Hematopoietic multipotent progenitor cell treated with erythropoietin and hydrocortisone succinate and interleukin-3 and kit ligand, for 8 days (in vitro differentiated cells): ENCODE measurements around the gene PLD6.
A peak's percentile ranks its signal among the peaks of the same experiment; 100 is the strongest.
"Not testable (repeated sequence)": the region's sequence is repeated elsewhere in the genome, so short reads cannot be mapped to it uniquely, and the experiment has no call there.

Experiments used
- DNase-seq: peaks from one replicate; pipeline ENCODE4 v3.0.0-alpha.2; 2015

Gene PLD6

GRCh38 chr17:17196776-17197175 is 9.4 kb downstream of the PLD6 start:
- peak; percentile 27 for DNase-seq

- not testable (repeated sequence) for DNase-seq
Measured at GRCh38 chr17:17195466-17195865, 10.7 kb downstream of the PLD6 start.

DNA sequence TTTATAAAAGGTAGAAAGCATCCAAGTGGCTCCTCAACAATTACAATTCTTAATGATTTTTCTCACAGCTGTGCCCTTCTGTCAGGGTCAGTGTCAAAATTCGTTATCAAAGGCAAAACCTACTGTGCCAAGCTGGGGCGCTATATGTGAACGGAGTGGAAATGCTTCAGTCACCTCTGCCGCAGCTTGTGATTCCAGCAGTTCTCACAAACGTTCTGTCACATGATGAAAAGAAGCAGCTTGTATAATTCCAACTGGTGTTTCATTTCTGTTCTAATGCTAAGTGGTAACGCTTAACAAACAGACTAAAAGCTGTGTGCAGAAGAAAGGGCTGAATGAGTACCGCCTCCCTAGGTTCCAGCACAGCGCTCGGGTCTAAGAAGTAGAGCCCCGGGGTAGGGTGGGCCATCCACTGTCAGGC is 14.2 kb downstream of the PLD6 start:
- no peak for DNase-seq

DNA sequence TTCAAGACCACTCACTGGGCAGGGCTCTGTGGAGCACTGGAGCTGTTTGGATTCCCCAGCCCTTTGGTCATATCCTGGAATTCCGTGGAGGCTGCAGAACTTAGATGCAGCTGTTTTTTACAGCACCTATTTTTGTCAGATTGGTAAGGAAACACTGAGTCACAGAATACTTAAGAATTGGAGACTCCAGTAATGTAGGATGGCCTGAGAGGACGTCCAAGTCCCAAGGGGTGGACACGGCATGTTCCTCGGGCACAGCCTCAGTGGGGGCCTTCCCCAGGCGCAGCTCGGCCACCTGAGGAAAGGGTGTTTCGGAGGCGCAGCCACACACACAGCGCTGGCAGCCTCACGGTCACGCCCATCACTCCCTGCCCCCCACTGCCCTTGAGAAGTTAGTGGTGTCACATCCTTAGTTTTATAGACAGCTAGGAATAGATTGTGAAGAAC is 14.8 kb downstream of the PLD6 start:
- no peak for DNase-seq

DNA sequence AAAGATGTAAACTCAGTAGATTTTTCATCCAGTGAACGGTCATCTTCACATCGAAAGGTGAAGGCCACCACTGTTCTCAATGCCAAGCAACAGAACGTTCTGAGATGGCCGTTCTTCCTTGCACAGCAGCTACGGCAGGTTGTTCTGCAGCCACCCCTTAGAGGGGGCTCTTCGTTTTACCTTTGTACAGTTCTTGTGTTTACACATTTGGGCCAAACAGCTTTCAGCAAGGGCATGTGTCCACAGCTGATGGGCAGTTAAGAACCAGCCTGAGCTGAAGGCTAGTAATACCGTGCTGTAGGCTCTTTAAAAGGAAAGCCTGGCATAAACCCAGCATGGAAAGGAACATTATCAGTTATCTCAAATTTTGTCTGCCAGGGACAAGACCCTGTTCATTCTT is 15.9 kb downstream of the PLD6 start:
- DNase-seq, result peak; percentile 22

GRCh38 chr17:17189559-17189958 is 16.6 kb downstream of the PLD6 start:
- DNase-seq, result no peak

DNA sequence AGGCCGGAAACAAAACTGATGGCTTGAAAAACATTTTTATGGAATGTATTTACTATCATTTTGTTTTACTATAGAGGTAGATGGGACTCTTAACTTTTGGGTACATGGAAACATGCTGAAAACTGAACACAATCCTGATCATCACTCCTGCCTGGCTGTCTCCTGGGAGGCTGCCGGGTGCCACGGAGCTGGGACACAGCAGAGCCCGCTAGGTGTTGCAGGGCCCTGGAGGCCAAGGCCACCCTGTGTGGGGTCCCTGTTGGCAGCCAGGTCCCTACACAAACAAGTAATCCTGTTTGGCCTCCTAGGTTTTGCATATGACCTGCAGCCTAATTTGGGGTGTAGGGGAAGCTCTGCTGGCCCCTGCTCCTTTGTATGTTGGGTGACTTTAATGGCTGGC is 17.5 kb downstream of the PLD6 start:
- no peak for DNase-seq

GRCh38 chr17:17186551-17187505 is 19.3 kb downstream of the PLD6 start:
- no peak for DNase-seq

GRCh38 chr17:17186051-17186450 is 20.1 kb downstream of the PLD6 start:
- no peak for DNase-seq

DNA sequence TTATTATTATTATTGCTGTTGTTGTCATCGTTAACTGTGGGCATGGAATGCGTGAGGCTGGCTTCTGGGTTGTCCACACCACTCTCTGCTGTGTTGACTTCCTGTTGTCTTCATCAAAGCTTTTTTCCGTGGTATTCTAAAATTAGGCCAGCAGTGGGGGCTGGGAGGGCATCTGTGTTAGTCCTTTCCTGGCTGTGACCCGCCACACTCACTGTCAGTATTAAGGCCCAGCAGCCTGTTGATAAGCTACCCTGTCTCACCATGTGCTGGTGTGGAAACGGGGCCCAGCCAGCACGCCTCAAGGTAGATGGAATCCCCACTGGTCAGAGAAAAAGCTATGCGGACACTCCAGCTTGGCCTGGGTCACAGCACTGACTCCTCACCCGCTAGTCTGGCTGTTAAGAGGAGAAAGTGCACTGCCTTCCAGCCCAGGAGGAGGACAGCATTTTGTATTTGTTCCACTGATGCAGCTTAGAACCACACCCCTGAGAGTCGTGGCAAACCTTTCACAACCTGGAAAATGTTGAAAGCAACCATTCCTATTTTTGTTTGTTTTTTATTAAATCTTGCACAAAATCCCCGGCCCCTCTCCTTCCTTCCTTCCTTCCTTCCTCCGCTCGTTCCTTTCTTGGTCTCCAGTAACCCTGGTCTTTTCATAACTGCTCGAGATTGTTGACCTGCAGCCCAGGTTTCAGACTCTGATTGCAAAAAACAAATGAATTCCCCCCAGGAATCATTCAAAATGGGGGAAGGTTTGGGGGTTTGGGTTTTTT is 21.0 kb downstream of the PLD6 start:
- DNase-seq, result not testable (repeated sequence)

DNA sequence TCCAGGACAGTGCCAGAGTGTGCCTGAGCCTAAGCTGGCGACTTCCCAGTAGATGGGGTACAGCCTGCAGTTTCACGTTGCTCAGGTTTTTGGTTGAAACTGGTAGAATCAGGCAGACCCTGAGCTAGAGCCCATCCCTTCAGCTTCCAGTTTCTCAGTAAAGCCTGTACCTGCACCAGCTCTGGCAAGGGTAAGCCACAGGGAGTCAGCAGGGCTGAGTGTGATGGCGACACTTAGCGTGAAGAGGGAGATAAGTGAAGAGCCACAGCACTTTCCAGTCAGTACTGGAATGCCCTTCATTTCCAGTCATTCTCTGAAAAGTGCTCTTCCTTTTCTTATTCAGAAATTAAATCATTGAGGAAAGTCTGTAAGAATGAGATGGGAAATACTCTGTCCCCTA is 22.4 kb downstream of the PLD6 start:
- no peak for DNase-seq

DNA sequence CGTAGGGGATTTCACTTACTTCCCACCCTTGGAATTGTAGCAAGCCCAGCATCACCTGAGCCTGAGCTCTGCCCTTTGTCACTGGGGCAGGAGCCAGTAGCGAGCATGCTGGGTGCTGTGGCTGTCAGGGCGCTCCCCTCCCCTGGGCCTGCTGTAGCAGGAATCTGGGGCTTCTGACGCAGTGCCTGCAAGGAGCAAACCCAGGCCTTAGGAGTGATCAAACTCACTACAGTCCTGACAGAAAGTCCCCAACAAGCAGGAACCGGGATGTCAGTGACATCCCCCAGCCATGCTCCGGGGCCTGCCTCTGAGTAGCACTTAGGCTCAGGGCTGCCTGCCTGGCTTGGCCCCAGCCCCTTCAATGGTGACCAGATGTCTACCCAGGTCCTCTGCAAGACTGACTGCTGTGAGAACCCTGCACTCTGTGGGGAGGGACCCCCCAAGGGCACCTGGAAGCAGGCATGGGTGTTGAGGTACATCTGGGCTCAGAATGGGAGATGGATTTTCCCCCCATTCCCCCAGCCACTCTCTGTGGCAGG is 23.5 kb downstream of the PLD6 start:
- DNase-seq, result no peak

- no peak for DNase-seq
Measured at GRCh38 chr17:17181666-17182597, 24.2 kb downstream of the PLD6 start.

DNA sequence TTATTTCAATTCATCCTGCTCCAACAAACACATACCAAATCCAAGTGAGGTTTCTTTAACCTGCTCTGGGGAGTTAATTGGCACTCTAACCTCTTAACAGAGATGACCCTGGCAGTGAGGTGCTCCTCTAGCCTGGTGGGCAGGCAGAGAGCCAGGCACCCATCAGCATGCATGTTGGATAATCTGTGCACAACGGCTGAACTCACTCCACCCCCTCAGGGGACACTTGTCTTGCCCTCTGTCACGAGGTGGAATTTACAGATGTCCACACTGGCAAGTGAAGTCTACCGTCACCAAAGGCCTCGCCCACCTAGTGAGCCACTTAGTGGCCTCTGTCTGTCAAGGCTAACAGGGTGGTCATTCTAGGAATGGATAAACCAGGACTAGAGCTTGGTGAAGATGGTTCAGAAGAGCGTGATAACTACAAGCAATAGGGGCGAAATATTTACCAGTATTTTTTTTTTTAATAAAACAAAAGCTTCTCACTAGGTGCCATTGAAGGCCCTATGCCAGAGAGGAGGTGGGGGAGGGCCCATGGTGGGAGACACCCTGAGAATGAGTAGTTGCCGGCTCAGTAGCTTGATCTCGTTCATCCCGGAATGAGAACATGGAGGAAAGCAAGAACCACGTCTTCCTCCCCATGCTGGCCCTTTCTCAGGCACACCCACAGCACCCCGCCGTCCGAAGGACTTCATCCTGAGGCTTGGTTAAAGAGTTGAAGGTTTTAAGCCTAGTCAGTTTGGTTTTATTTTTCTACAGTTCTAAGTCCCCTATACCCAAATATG is 25.2 kb downstream of the PLD6 start:
- DNase-seq, result no peak

DNA sequence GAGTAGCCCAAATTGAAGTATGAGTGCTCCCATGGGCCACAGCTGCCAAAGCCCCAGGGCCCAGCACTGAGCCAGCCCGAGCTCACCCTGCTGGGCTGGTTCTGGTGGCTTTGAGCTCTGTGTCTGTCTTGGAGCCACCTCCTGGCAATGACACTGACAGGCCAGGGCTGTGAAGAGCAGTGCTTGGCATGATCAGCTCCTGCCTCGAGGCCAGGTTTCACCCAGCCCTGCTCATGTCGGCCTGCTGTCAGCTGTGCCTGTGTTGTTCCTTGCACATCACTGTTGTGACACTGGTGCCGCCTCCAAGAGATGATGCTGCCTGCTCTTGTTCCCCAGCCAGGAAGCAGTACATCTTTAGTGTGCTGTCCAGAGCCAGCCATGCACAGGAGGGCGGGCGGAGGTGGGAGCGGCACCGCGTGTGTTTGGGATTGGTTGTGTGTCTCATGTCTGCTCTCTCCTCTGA is 26.0 kb downstream of the PLD6 start:
- DNase-seq, result no peak

DNA sequence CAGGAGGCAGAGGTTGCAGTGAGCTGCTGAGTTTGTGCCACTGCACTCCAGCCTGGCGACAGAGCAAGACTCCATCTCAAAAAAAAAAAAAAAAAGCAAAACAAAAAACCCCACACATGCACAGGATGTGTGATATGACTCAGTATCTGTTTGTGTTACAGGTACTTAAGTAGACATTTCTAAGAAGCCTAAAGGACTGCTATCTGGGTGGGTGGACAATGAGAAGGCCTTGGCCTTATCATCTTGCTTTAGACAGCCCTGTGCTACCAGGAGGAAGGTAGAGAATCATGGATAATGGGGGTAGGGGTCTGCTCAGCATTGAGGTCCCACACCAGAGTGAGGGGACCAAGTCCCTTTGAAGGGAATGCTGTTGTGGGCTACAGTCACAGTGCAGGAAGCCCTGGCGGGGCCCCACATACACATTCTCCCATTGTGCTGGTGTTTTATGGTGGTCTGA is 26.7 kb downstream of the PLD6 start:
- DNase-seq, result no peak

DNA sequence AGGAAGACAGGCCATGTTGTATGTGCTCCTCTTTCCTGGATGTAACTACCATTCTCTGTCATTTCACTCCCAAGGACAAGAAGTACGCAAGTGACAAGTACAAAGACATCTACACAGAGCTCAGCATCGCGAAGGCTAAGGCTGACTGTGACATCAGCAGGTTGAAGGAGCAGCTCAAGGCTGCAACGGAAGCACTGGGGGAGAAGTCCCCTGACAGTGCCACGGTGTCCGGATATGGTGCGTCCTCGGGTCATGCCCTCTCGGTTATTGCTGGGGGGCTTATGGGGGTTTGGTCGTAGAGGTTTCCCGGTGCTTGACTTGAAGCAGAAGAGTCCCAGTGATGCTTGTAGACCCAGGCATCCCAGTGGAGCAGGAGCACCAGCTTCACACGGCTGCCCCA is 29.0 kb downstream of the PLD6 start:
- DNase-seq, result no peak

DNA sequence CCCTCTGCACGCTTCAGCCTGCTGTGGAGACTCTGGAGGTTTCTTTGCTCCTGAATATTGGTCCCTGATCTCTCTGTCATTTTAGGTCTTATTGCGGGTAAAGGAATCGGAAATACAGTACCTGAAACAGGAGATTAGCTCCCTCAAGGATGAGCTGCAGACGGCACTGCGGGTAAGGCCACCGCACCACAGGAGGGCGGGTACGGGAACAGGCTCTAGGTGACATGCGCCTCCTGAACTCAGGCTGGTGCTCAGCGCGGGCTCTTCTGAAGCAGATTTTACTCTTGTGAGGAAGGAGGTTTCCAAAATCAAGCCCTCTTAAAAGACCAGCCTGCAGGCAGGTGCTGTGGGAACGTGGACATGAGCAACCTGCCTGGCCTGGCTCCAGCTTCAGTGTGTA is 29.8 kb downstream of the PLD6 start:
- no peak for DNase-seq

- no peak for DNase-seq
Measured at GRCh38 chr17:17175917-17176316, 30.2 kb downstream of the PLD6 start.

GRCh38 chr17:17175340-17175739 is 30.8 kb downstream of the PLD6 start:
- DNase-seq, result no peak

- no peak for DNase-seq
Measured at GRCh38 chr17:17173921-17174320, 32.2 kb downstream of the PLD6 start.
